GM12872 (cell line): ENCODE results near the gene SYNPO2.

Experiments used
- CTCF ChIP-seq: IDR thresholded peaks from 3 replicates; pipeline ENCODE4 v1.5.1; 2011; ENCODE audit warnings: low read depth, mild to moderate bottlenecking, low read length, moderate library complexity; ENCODE audit not compliant: insufficient read depth

Gene SYNPO2

GRCh38 chr4:118936406-118936805 lies 47.8 kb downstream of the SYNPO2 start:
- no peak for TF ChIP-seq CTCF

DNA sequence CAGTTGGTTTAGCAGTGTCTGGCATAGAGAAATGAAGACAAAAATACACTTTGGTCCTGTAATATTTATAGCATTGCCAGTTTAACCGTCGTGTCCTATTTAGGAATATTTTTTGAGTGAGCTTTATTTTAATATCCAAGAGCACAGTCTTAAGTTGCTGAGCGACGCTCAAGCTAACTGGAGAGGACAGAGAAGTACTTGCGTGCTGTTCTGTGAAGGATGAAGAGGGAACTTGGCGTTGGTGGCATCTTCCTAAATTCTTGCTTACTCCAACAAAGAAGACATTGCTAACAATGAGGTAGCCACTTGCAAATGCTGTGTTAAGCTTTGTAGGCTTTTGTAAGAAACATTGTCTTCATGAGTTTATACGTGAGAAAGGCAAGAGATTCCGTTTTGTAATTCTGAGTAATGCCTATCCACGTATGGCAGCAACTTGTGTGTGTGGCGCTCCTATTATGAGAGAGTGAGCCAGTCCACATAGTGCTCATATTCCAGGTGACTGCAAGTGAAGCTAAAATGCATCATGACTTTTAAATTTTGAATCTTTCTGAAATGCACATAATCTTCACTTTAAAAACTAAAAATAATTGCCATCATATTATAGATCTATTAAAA lies 50.6 kb downstream of the SYNPO2 start:
- TF ChIP-seq CTCF, result no peak

DNA sequence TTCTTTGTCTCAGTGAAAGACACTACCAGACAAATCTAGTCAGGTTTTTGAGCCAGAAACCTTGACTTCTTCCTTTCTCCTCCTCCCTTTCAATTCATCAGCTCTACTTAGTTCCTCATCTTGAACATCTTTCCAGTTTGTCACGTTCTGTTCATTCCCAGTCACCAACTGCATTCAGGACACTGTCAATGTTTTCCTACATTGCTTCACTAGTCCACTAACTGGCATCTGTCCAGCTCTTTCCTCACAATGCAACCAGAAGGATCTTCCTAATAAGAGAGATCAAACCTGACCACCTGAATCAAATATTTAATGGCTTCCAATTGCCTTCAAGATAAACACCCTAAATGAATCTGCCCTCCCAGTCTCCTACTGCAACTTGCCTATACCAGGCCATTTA lies 52.5 kb downstream of the SYNPO2 start:
- no peak for TF ChIP-seq CTCF

DNA sequence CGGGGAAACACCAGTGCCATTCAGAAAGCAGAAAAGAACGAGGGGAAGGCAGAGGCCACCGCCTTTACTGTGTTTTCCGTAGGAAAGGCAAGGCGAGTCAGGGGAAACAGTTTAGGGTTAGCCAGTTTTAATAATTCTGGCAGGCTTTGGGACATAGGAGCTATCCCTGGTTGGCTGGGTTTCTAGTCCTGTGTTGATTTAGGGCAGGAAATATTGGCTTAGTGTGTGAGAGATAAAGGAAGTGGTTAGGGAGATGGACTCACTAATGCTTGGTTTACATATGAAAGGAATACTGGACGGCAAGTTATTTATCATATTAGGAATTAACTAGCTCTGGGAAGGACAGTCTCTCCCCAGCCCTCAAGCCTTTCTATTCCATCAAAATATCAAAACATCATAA lies 53.1 kb downstream of the SYNPO2 start:
- TF ChIP-seq CTCF, result no peak

DNA sequence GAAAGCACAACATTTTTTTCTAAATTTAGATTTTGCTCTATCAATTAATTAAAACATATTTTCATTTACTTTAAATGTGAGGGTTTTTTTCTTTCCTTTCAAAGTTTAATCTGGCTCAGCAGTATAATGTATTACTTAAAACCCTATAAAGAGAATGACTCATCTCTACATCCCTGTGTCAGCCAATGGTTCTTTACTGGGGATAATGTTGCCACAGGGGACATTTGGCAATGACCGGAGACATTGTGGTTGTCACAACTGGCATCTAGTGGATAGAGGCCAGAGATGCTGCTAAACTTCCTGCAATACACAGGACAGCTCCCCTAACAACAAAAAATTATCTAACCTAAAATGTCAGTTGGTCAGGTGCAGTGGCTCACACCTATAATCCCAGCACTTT lies 53.8 kb downstream of the SYNPO2 start:
- TF ChIP-seq CTCF, result no peak

GRCh38 chr4:118947095-118947494 lies 58.4 kb downstream of the SYNPO2 start:
- no peak for TF ChIP-seq CTCF

DNA sequence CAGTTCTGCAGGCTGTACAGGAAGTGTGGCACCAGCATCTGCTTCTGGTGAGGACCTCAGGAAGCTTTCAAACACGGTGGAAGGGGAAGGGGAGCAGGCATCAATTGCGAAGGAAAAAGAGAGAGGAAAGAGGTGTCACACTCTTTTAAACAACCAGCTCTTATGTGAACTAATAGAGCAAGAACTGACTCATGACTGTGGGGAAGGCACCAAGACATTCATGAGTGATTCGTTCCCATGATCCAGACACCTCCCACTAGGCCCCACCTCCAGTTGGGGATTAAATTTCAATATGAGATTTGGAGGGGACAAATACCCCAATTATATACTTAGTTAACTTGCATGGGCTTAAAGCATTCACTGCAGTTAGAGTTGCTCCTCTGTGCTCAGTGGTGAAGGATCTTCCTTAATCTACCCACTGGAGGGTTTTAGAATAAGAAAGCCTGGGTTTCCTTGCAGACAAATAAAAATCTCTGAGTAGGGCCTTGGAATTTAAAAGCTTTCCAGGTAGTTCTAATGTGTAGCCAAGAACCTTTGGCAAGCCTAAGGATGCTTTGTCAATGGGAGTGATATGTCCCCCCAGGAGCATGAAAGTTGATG lies 60.0 kb downstream of the SYNPO2 start:
- TF ChIP-seq CTCF, result no peak
